Naive thymus-derived CD8-positive, alpha-beta T cell (primary cell): Measurements from ENCODE around the gene CAMK1D. TPM values are rescaled to one million over a fixed set of nuclear protein-coding genes. Genes with fewer than 3 reads are reported as not detected.

Experiments used
- ATAC-seq, 2 donors: fragments of 150-1000 bp; cut with Tn5 transposase in 1 of 2; sonication (Bioruptor Pico), chemical (Tn5 transposase) in 1 of 2; 1 replicate in 1 of 2; 2 replicates in 1 of 2; pipeline ENCODE4 v1.10.0; 2021; ENCODE audit warnings: mild to moderate bottlenecking in 2 of 2, moderate library complexity in 2 of 2
- POLR2A ChIA-PET: fragments of 350-600 bp; sonication (Branson Sonifier 250); formaldehyde crosslinking; loops from one replicate; lab custom pipeline; 2021; ENCODE audit warnings: antibody characterized with exemption; lab: Charles Lee
- DNase-seq, 10 donors: peaks; one replicate each; pipeline versions ENCODE4 v3.0.0 to v3.0.0-alpha.2; 2020 to 2022
- H3K27ac Mint-ChIP-seq, 10 donors: one replicate each; pipeline ENCODE4 v1.8.0; 2020 to 2022; ENCODE audit warnings: mild to moderate bottlenecking in 10 of 10, mixed read lengths in 10 of 10, moderate library complexity in 4 of 10, inconsistent platforms in 1 of 10
- H3K27me3 Mint-ChIP-seq, 5 donors: one replicate each; pipeline ENCODE4 v1.8.0; 2021 to 2022; ENCODE audit warnings: mixed read lengths in 5 of 5
- H3K36me3 Mint-ChIP-seq, 3 donors: one replicate each; pipeline ENCODE4 v1.8.0; 2020 to 2022; ENCODE audit warnings: mixed read lengths in 3 of 3, mild to moderate bottlenecking in 2 of 3, inconsistent platforms in 1 of 3
- H3K4me1 Mint-ChIP-seq, 4 donors: one replicate each; pipeline ENCODE4 v1.8.0; 2021 to 2022; ENCODE audit warnings: mixed read lengths in 4 of 4
- H3K4me3 Mint-ChIP-seq, 10 donors: one replicate each; pipeline ENCODE4 v1.8.0; 2020 to 2022; ENCODE audit warnings: mild to moderate bottlenecking in 10 of 10, mixed read lengths in 10 of 10, moderate library complexity in 6 of 10, inconsistent platforms in 1 of 10
- H3K9me3 Mint-ChIP-seq, 9 donors: one replicate each; pipeline ENCODE4 v1.8.0; 2020 to 2022; ENCODE audit warnings: mixed read lengths in 9 of 9, mild to moderate bottlenecking in 3 of 9, inconsistent platforms in 1 of 9, moderate library complexity in 1 of 9
- polyA plus RNA-seq, 3 donors: library from polyadenylated mRNA; unstranded; fragments of 300-500 nt; fragmentation: Illumina TruSeq; gene quantifications; one replicate each; pipeline ENCODE4 v1.2.3, GENCODE V29; 2021
- total RNA-seq, 8 experiments: library from RNA in 2 of 8; stranded (reverse) in 2 of 8; gene quantifications; one replicate each; pipeline ENCODE4 v1.2.3 and lab custom pipeline; 2021 to 2026

Gene CAMK1D
- total and polyA plus RNA-seq, 5 experiments from 2014 or later, result 7.5 to 18.5 (median 12.3) TPM

DNA sequence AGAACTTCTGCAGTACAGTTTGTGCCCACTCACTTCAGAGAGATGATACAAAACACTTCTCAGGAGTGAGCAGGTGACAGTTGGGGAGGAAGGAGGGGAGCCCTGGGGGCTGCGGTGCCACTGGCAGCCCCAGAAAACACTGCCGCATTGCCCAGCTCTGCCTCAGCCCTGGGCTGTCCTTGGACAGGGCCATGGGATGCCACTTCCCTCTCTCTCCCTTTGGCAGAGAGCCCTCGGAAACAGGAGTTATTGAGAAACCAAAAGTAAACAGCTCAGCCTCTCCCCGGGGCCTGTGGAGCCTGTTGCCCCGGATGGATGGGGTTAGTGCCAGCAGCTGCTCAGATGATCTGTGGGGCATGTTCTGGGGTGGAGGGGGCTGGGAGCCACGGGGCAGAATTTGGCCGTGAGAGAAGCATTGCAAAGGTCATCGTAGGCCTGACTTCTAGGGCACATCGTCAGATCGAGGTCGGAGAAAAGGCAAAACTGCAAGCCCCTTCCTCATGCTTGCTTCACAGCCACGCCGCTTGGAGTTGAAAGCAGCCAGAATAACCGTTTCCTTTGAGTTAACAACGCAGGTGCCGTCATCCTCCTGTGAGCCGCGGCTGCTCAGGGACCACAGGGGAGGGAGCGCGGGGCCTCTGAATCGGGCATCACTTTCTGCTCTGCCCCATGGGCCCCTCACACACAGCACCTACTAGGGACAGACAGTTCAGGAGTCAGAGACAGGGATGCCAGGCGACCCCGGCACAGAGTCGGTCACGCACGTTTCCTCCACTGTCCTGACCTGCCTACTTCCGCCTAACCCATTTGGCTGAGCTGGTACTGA lies 256.4 kb downstream of the CAMK1D start:
- ATAC-seq, result peak; percentile 85 to 87
- no peaks in the 10 kb centered on the region for H3K9me3 Mint-ChIP-seq
- peaks cover 12 to 39% (median 32%) of the 10 kb centered on the region in 4 donors for H3K4me1 Mint-ChIP-seq
- H3K27me3 Mint-ChIP-seq, result no peaks in the 10 kb centered on the region
- H3K36me3 Mint-ChIP-seq, result no peaks in the 10 kb centered on the region
- H3K4me3 Mint-ChIP-seq, result peak overlapping the region; percentile 82 to 91 (median 86)
- H3K27ac Mint-ChIP-seq, result peak overlapping the region; percentile 93 to 99 (median 98)
- POLR2A ChIA-PET, result interaction anchor here (0.7 to 1.7 kb wide), 9 partner anchors 11 to 256 kb away, joined by 3 to 11 read pairs (median 4); partner anchors contain the start of gene CAMK1D
- DNase-seq, result peak; percentile 21 to 79 (median 62)

DNA sequence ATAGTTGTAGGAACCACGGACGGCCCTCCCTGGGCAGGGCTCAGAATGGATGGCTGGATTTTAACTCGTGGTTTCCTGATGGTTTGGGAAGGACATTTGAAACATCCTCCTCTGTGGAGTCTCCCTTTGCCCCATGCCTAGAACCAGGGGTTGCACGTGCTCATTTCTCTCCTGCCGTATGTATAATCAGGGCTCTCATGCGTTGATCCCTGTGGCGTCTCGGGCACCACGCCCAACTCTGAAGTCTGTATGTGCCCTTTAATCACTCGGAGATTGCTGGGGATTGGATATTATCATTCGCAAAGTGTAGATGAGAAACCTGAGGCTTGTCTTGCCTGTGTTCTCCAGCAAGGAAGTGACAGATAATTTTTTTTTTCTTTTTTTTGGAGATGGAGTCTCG lies 257.1 kb downstream of the CAMK1D start:
- no peaks in the 10 kb centered on the region for H3K9me3 Mint-ChIP-seq
- H3K4me3 Mint-ChIP-seq, result peak overlapping the region; percentile 82 to 91 (median 86)
- H3K27ac Mint-ChIP-seq, result peak overlapping the region; percentile 93 to 99 (median 98)
- H3K36me3 Mint-ChIP-seq, result no peaks in the 10 kb centered on the region
- H3K27me3 Mint-ChIP-seq, result no peaks in the 10 kb centered on the region
- ATAC-seq (no peak), DNase-seq (no peak)
- POLR2A ChIA-PET, result interaction anchor here (0.7 to 1.7 kb wide), 7 partner anchors 10 to 98 kb away, joined by 3 to 11 read pairs (median 4); no protein-coding TSS in a partner anchor
- H3K4me1 Mint-ChIP-seq, result peaks cover 12 to 39% (median 29%) of the 10 kb centered on the region in 4 donors

DNA sequence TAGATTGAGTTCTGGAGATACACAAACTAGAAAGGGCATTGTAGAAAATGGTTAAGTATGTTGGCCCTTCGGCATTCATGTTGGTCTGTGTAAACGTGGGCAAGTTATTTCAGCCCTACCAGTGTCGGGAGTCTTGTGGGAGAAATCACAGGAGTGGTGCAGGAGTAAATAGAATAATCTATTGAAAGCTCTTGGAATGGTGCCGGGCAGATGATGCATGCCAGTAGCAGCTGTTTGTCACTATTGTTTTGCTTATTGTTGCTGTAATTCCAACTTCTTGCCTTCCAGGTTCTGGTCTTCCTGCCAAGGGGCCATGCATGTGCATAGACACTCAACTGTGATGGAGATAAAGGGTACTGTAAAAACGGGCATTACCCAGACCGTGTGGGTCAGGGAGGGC lies 259.4 kb downstream of the CAMK1D start:
- H3K27me3 Mint-ChIP-seq, result no peaks in the 10 kb centered on the region

DNA sequence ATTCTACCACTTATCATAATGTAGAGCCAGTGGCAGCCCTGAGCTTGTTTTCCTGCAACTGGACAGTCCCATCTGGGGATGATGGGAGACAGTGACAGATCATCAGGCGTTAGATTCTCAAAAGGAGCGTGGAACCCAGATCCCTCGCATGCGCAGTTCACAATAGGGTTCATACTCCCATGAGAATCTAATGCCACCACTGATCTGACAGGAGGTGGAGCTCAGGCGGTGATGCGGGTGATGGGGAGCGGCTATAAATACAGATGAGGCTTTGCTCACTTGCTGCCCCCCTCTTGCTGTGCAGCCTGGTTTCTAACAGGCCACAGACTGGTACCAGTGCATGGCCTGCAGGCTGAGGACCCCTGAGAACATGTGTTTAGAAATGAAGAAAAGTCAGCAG lies 260.1 kb downstream of the CAMK1D start:
- ATAC-seq (no peak), DNase-seq (no peak)
- Mint-ChIP-seq H3K4me1 (peaks cover 11 to 26% (median 24%) of the 10 kb centered on the region in 4 donors), H3K4me3 (no peak overlapping the region), H3K9me3 (no peaks in the 10 kb centered on the region), H3K36me3 (peaks cover 0 to 3% (median 0%) of the 10 kb centered on the region in 3 donors), H3K27ac (peak overlapping the region in 1 of 10 donors; percentile 24), H3K27me3 (no peaks in the 10 kb centered on the region)
- POLR2A ChIA-PET, result interaction anchor here (1.3 kb wide), 1 partner anchor 260 kb away, joined by 3 read pairs; the partner anchor contains the start of gene CAMK1D

More for the DNA sequence above, 259.4 kb downstream of the CAMK1D start:
- Mint-ChIP-seq H3K4me3 (no peak overlapping the region), H3K9me3 (no peaks in the 10 kb centered on the region), H3K27ac (peak overlapping the region in 6 of 10 donors; percentile 6 to 81 (median 30)), H3K36me3 (no peaks in the 10 kb centered on the region), H3K4me1 (peaks cover 11 to 27% (median 26%) of the 10 kb centered on the region in 4 donors)
- POLR2A ChIA-PET, result no interaction called here
- no peak for ATAC-seq
- DNase-seq, result no peak

DNA sequence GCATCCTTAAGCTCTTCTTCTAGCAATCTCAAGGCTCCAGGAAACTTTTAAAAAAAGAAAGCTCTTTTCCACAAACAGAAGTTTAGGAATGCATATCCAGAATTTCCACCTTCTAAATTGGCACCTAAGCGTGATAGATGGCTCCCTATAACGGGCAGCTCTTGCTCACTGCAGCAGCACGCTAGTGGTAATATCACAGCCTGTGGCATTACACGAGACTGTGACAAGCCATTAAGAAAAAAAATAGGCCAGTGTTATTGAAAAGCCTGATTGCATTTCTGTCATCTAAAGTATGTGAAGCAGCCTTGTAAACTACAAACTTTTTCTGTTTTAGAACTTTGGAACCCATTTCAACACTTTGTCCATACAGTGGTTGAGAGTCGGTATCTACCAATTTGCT lies 263.8 kb downstream of the CAMK1D start:
- POLR2A ChIA-PET, result no interaction called here
- no peak for ATAC-seq
- peaks cover 0 to 6% (median 0%) of the 10 kb centered on the region in 3 donors for H3K36me3 Mint-ChIP-seq
- no peaks in the 10 kb centered on the region for H3K9me3 Mint-ChIP-seq
- H3K27me3 Mint-ChIP-seq, result no peaks in the 10 kb centered on the region
- H3K4me3 Mint-ChIP-seq, result no peak overlapping the region
- peaks cover 0 to 5% (median 3%) of the 10 kb centered on the region in 4 donors for H3K4me1 Mint-ChIP-seq
- no peak for DNase-seq
- H3K27ac Mint-ChIP-seq, result no peak overlapping the region

DNA sequence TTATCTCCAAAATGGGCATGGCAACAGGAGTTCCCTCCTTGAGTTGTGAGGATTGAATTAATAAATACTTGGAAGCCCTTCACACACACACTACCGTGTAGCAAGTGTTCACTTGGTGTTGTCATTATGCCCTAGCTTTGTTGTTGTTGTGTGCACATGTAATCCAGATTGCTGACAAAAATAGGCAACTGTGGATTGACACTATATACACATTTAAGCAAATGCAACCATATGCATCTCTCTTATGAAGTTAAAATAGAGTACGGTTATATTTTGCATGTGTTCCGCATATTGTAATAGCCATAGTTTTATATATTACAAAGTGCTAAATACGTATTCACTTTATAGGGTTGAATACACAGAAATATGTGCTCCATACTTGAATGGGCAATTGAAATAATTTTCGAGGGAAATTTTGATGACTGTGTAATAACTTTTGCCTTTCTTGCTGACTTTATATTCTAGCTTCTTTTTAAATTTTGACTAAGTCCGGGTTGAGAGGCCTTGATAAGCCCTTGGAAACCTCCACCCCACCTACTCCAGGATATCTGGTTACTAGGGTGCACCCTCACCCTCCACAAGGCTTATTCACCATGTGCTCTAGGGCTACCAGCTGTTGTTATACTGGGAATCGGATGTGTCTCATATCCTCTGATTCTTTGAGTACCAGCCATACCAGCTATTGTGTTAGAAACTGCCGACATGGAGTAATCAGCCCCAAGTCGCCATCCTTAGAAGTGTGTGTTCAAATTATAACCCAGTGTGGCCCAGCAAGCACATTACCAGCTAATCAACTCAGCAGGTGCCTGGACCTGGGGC lies 265.0 kb downstream of the CAMK1D start:
- H3K36me3 Mint-ChIP-seq, result peaks cover 0 to 6% (median 0%) of the 10 kb centered on the region in 3 donors
- ATAC-seq (no peak), DNase-seq (no peak)
- no peaks in the 10 kb centered on the region for H3K9me3 Mint-ChIP-seq
- peak overlapping the region in 2 of 10 donors; percentile 22 to 69 for H3K27ac Mint-ChIP-seq
- H3K4me1 Mint-ChIP-seq, result peaks cover 0 to 5% (median 3%) of the 10 kb centered on the region in 4 donors
- no peaks in the 10 kb centered on the region for H3K27me3 Mint-ChIP-seq
- POLR2A ChIA-PET, result no interaction called here
- no peak overlapping the region for H3K4me3 Mint-ChIP-seq

DNA sequence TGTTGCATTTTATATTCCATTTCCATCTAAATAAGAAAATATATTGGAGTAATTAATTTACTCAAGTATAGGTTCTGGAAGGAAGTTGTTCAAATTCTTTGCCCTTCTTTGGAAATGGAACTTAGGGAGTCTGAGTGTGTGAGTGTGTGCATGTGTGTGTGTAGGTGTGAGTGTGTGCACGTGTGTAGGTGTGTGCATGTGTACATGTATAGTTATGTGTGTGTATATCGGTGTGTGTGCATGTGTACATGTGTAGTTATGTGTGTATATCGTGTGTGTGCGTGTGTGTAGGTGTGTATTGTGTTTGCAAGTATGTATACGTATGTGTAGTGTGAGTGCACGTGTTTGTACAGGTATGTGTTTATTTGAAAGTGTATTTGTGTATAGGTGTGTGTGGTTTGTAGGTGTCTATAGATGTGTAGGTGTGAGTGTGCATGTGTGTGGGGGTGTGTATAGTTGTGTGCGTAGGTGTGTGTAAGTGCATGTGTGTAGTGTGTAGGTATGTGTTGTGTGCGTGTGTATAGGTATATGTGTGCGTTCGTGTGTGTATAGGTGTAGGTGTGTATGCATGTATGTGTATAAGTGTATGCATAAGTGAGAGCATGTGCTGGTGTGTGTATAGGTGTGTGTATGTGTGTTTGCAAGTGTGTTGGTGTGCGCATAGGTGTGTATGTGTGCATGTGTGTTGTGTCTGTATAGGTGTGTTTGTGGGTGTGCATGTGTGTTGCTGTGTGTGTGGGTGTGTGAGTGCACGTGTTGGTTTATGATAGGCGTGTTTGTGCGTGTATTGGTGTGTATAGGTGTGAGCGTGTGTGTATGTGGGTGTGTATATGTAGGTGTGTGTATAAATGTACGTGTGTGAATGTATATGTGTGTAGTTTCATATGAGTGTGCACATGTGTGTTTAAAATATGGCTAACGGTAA lies 266.2 kb downstream of the CAMK1D start:
- H3K36me3 Mint-ChIP-seq, result peaks cover 0 to 6% (median 0%) of the 10 kb centered on the region in 3 donors
- H3K27ac Mint-ChIP-seq, result no peak overlapping the region
- H3K4me1 Mint-ChIP-seq, result peaks cover 0 to 11% (median 2%) of the 10 kb centered on the region in 4 donors
- no peak overlapping the region for H3K4me3 Mint-ChIP-seq
- POLR2A ChIA-PET, result no interaction called here
- DNase-seq (no peak), ATAC-seq (no peak)
- no peaks in the 10 kb centered on the region for H3K9me3 Mint-ChIP-seq
- H3K27me3 Mint-ChIP-seq, result no peaks in the 10 kb centered on the region

DNA sequence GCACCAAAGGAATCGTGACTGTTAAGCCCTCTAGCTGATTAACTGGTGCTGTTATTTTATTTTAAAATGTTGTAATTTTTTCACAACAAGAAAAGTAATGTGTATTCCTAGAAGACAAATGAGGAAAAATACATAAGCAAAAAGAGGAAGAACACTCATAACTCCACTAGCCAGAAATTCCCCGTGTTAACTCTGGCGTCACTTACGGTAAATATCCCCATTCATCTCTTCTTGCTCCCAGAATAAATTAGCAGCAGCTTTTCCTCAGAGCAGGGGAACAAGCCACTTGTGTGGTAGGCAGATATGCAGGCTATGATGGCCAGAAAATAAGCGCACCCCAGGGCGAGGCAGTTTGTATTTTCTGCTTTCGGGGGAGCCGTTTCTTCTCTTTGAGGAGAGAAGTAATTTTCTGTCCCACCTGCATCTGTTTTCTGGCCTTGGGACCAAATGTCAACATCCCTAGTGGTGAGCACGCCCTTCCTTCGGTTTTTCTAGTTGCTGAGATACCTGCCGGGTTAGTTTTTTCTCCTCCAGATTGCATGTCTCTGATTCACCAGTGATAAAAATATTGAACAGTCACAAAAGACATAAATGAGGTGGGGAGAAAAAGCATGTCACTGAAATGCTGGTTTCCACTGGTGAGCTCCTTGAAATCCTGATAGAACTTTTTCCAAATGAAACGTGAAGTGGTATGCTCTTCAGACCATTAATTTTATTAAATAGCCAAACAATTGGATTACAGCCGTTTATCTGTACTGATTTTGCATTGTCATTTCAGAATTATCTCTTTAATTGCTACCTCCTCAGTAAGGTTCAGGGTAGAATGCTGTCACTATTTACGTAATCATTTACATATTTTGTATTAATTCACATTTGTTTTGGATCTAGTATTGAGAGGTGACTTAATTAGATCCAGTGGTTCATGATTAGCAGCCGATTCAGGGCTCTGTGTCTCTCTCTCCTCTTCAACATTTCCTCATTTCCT lies 268.1 kb downstream of the CAMK1D start:
- DNase-seq, result no peak
- peaks cover 0 to 6% (median 0%) of the 10 kb centered on the region in 3 donors for H3K36me3 Mint-ChIP-seq
- no peaks in the 10 kb centered on the region for H3K27me3 Mint-ChIP-seq
- POLR2A ChIA-PET, result interaction anchor here (0.6 to 1.0 kb wide), 2 partner anchors 11 to 155 kb away, joined by 3 to 6 read pairs; no protein-coding TSS in a partner anchor
- H3K27ac Mint-ChIP-seq, result no peak overlapping the region
- H3K9me3 Mint-ChIP-seq, result no peaks in the 10 kb centered on the region
- no peak overlapping the region for H3K4me3 Mint-ChIP-seq
- H3K4me1 Mint-ChIP-seq, result peaks cover 4 to 16% (median 6%) of the 10 kb centered on the region in 4 donors
- no peak for ATAC-seq

DNA sequence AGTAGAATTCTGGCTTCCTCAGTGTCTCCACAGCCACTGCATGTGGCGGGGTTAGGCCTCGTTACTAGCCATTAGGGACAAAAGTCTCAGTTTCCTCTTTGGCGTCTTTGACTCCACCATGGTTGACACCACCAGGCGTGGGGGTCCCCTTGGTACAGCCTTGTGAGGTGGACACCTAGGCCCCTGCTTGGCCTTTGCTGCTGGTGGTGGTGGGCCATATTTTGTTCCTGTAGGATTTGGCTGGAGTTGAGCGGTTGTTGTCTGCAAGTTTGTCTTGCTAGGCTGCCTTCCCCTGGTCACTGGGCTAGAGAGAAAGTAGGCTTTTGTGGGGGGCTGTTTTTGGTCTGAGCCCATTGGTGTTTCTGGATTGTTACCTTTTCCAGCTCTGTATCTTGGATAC lies 272.7 kb downstream of the CAMK1D start:
- no peaks in the 10 kb centered on the region for H3K27me3 Mint-ChIP-seq
- no peak overlapping the region for H3K4me3 Mint-ChIP-seq
- H3K27ac Mint-ChIP-seq, result no peak overlapping the region
- peaks cover 7 to 13% (median 9%) of the 10 kb centered on the region in 4 donors for H3K4me1 Mint-ChIP-seq
- H3K36me3 Mint-ChIP-seq, result peaks cover 0 to 10% (median 0%) of the 10 kb centered on the region in 3 donors
- H3K9me3 Mint-ChIP-seq, result peaks cover 0 to 3% (median 0%) of the 10 kb centered on the region in 9 donors
- ATAC-seq (no peak), DNase-seq (no peak)
- POLR2A ChIA-PET, result interaction anchor here (0.6 kb wide), 1 partner anchor 279 kb away, joined by 5 read pairs; no protein-coding TSS in a partner anchor

DNA sequence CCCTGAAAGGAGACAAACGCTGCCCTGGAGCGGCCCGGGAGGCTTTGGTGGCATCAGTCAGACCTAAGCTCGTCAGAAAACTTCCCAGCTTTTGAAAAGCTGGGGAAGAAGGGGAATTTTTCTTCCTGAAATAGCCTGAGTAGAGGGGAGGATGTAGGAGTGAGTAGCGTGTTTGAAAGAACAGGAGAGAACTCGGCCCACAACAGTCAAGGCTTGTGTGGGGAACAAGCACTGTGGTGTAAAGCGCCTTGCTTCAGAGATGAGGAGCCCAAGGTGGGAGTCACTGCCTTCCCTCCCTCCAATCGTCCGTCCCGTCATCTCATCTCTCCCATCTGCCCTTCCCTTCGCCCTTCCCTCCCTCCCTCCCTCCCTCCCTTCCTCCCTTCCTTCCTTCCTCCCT lies 273.3 kb downstream of the CAMK1D start:
- H3K36me3 Mint-ChIP-seq, result peaks cover 0 to 10% (median 0%) of the 10 kb centered on the region in 3 donors
- ATAC-seq, result no peak
- POLR2A ChIA-PET, result interaction anchor here (0.6 kb wide), 1 partner anchor 280 kb away, joined by 5 read pairs; no protein-coding TSS in a partner anchor

More for the DNA sequence above, 273.3 kb downstream of the CAMK1D start:
- no peak overlapping the region for H3K27ac Mint-ChIP-seq
- H3K4me1 Mint-ChIP-seq, result peaks cover 7 to 14% (median 10%) of the 10 kb centered on the region in 4 donors
- no peak for DNase-seq
- no peaks in the 10 kb centered on the region for H3K27me3 Mint-ChIP-seq
- peaks cover 0 to 3% (median 0%) of the 10 kb centered on the region in 9 donors for H3K9me3 Mint-ChIP-seq
- no peak overlapping the region for H3K4me3 Mint-ChIP-seq
